Tibial artery (tissue), 4 donors: ENCODE results near the gene DACH1.
"Not testable (repeated sequence)": the region's sequence is repeated elsewhere in the genome, so short reads cannot be mapped to it uniquely, and the experiment has no call there.

Experiments
- DNase-seq, 2 donors: peaks; one replicate each; pipeline ENCODE4 v3.0.0-alpha.2; 2019
- H3K27ac ChIP-seq, 2 donors: fragments of 200-600 bp; sonication (generic) in 1 of 2; 1 replicate in 1 of 2; 2 replicates in 1 of 2; pipeline ENCODE4 v1.5.1; 2018 to 2019; ENCODE audit warnings: mild to moderate bottlenecking in 1 of 2
- H3K27me3 ChIP-seq, 2 donors: fragments of 200-600 bp; sonication (generic) in 1 of 2; one replicate each; pipeline versions ENCODE4 v1.5.1 to v1.6.0; 2016 to 2019
- H3K36me3 ChIP-seq, 3 donors: fragments of 200-600 bp; sonication (generic) in 2 of 3; one replicate each; pipeline ENCODE4 v1.5.1; 2016 to 2019; ENCODE audit warnings: mild to moderate bottlenecking in 2 of 3
- H3K4me1 ChIP-seq, 4 donors: fragments of 200-600 bp; sonication (generic) in 2 of 4; 1 replicate in 3 of 4; 2 replicates in 1 of 4; pipeline ENCODE4 v1.5.1; 2016 to 2019
- H3K4me3 ChIP-seq, 2 donors: fragments of 200-600 bp; sonication (generic) in 1 of 2; 1 replicate in 1 of 2; 2 replicates in 1 of 2; pipeline ENCODE4 v1.5.1; 2018 to 2019; ENCODE audit warnings: mild to moderate bottlenecking in 2 of 2
- H3K9me3 ChIP-seq, 3 donors: fragments of 200-600 bp; sonication (generic) in 1 of 3; one replicate each; pipeline ENCODE4 v1.5.1; 2016 to 2019
- intact Hi-C: fragments of 100-400 bp; cut with DNase I; formaldehyde crosslinking; loops from one replicate; pipeline ENCODE4 v1.15.0; 2023; ENCODE audit warnings: low total_unique reads
- TF ChIP-seq, protein P1 (sequence below), 2 experiments: fragments of 200-600 bp in 1 of 2; fragments of 450-650 bp in 1 of 2; IDR thresholded peaks; one replicate each; pipeline ENCODE4 v1.5.1; 2017 to 2019; ENCODE audit warnings: antibody characterized with exemption in 2 of 2, mild to moderate bottlenecking in 1 of 2, moderate library complexity in 1 of 2

DACH1 gene

DNA sequence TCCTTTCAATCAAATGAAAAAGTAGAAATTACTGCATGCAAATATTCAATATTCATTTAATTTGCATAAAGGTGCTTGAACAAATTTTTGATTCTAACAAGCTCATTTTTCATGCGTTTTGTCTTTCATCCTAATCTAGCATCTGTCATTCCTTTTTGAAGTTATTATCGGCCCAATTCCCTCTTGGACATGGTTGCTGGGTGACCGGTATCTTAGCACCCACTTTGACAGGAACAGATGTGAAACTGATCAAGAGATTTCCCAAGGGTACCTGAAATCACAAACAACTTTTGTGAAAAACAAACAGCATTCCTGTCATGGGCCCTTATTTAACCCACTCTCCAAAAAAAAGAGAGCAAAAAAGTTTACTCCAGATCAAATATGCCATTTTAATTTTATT is 13.3 kb downstream of the DACH1 start:
- TF ChIP-seq, protein P1, sequence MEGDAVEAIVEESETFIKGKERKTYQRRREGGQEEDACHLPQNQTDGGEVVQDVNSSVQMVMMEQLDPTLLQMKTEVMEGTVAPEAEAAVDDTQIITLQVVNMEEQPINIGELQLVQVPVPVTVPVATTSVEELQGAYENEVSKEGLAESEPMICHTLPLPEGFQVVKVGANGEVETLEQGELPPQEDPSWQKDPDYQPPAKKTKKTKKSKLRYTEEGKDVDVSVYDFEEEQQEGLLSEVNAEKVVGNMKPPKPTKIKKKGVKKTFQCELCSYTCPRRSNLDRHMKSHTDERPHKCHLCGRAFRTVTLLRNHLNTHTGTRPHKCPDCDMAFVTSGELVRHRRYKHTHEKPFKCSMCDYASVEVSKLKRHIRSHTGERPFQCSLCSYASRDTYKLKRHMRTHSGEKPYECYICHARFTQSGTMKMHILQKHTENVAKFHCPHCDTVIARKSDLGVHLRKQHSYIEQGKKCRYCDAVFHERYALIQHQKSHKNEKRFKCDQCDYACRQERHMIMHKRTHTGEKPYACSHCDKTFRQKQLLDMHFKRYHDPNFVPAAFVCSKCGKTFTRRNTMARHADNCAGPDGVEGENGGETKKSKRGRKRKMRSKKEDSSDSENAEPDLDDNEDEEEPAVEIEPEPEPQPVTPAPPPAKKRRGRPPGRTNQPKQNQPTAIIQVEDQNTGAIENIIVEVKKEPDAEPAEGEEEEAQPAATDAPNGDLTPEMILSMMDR (IDR thresholded peaks at IDR 0.05): no peak
- intact Hi-C loops: no loop called here
- Histone ChIP-seq H3K27me3 (no peaks in the 10 kb centered on the region), H3K4me1 (no peaks in the 10 kb centered on the region), H3K36me3 (no peaks in the 10 kb centered on the region), H3K9me3 (no peaks in the 10 kb centered on the region), H3K27ac (no peak overlapping the region), H3K4me3 (no peak overlapping the region)
- DNase-seq: no peak

DNA sequence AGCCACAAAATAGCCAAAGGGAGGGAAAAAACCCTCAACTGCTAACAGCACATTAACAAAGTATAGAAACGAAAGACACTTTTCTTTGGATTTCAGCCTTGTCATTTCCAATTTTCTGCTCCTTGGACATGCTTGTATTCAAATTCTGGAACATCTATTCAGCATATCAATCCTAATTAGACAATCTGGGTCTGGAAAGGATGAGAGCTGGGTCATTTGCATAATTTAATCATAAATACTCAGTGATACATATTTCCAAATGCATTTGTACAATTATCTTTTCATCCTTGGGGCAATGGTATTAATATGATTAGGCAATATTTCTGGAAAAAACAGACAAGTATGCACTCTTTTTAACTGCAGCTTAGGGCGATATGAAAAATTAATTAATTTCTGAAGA is 14.3 kb downstream of the DACH1 start:
- H3K36me3 ChIP-seq: no peaks in the 10 kb centered on the region
- DNase-seq: no peak
- H3K4me3 ChIP-seq: no peak overlapping the region
- intact Hi-C loops: no loop called here
- H3K4me1 ChIP-seq: no peaks in the 10 kb centered on the region
- H3K27me3 ChIP-seq: no peaks in the 10 kb centered on the region
- no peaks in the 10 kb centered on the region for H3K9me3 ChIP-seq
- H3K27ac ChIP-seq: no peak overlapping the region
- TF ChIP-seq, protein P1 (IDR thresholded peaks at IDR 0.05): no peak

DNA sequence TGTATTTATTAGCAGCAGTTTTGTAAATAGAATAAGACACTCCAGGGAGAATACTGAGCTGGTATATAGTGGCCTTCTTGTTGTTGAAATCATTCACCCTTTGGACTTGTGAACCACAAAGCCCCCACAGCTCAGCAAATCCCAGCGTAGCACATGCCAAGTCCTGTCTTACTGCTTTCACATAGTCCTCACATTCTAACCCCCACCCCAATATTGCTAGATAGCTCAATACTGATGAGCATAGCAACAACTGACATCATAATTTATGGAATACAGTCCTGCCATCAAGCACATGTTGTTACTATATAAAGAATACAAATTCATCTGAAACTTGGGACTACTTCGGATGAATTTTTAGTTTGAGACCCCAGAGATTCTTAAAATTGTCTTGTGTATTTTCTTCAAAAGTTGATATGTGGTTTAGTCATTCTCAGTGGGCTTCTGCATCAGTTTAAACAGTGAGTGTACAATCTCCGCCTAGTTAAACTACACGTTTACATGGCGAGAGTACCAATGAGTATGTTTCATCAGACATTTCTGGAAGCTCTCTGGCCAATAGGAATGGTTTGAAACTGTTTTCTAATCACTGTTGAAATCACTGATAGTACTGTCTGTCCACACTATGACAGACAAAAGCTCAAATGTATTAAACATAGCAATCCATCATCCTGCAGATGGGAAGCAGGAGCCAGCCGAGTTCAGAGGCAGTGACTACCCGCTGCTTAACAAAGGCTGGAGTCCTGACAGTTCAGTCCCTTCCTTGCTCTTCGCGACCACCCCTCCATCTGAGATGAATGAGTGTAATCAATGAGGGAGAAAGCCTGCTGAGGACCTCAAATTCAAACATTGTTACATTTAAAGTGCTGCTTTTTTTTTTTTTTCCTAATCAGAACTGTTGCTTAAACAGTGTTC is 15.2 kb downstream of the DACH1 start:
- Histone ChIP-seq H3K36me3 (no peaks in the 10 kb centered on the region), H3K4me3 (no peak overlapping the region), H3K27me3 (no peaks in the 10 kb centered on the region), H3K4me1 (no peaks in the 10 kb centered on the region), H3K9me3 (no peaks in the 10 kb centered on the region), H3K27ac (no peak overlapping the region)
- intact Hi-C loops: no loop called here
- TF ChIP-seq, protein P1 (IDR thresholded peaks at IDR 0.05): no peak
- DNase-seq: no peak

DNA sequence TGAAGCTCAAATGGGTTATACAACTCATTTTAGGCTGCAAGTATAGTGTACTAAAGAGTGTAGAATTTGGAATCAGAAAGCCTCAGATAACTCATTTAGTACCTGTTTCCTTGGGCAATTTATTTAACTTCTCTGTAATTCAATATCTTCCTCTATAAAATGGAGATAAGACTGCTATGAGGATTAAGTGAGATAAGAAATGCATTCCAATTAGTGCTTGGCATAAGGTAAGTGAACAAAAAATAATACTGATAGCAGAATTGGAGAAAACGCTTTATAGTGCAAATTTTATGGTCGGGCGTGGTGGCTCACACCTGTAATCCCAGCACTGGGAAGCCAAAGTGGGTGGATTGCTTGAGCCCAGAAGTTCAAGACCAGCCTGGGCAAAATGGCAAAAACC is 25.0 kb downstream of the DACH1 start:
- no peaks in the 10 kb centered on the region for H3K36me3 ChIP-seq
- TF ChIP-seq, protein P1 (IDR thresholded peaks at IDR 0.05): no peak
- intact Hi-C loops: no loop called here
- no peak overlapping the region for H3K27ac ChIP-seq
- no peak overlapping the region for H3K4me3 ChIP-seq
- no peaks in the 10 kb centered on the region for H3K9me3 ChIP-seq
- H3K4me1 ChIP-seq: no peaks in the 10 kb centered on the region
- H3K27me3 ChIP-seq: no peaks in the 10 kb centered on the region
- DNase-seq: no peak

DNA sequence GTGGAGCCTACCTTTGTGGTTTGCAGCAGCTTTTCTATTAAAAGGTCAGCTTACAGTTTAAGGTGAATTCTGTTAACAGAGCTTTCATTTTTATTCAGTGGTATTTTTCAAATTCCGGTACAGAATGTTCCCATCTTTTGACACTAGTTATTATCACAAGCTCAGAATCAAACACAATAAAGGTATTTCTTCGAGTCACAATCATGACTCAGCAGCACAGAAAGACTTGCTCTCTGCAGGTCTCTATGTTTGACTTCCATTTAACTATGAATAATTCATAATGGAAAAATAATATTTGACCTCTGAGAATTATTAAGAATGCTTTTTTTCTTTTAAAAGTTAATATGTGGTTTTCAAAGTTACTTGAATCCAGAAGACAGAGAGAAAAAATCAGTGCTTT is 28.2 kb downstream of the DACH1 start:
- H3K27me3 ChIP-seq: no peaks in the 10 kb centered on the region
- H3K4me1 ChIP-seq: no peaks in the 10 kb centered on the region
- H3K27ac ChIP-seq: no peak overlapping the region
- no peak overlapping the region for H3K4me3 ChIP-seq
- no peak for DNase-seq
- no peaks in the 10 kb centered on the region for H3K36me3 ChIP-seq
- intact Hi-C loops: no loop called here
- H3K9me3 ChIP-seq: no peaks in the 10 kb centered on the region
- TF ChIP-seq, protein P1 (IDR thresholded peaks at IDR 0.05): no peak

DNA sequence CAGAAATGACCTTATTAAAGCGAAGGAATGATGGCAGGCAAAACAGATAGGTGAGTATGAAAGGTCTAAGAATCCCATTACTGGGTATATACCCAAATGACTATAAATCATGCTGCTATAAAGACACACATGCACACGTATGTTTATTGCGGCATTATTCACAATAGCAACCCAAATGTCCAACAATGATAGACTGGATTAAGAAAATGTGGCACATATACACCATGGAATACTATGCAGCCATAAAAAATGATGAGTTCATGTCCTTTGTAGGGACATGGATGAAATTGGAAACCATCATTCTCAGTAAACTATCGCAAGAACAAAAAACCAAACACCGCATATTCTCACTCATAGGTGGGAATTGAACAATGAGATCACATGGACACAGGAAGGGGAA is 29.4 kb downstream of the DACH1 start:
- H3K27ac ChIP-seq, H3K27me3 ChIP-seq, H3K4me3 ChIP-seq, H3K36me3 ChIP-seq, H3K4me1 ChIP-seq, intact Hi-C loops, H3K9me3 ChIP-seq, DNase-seq: not testable (repeated sequence)
